Nucleus accumbens (tissue), 56 donors: Measurements from ENCODE around the gene UAP1L1.

ENCODE experiments used
- DNase-seq, 56 donors: peaks; one replicate each; lab custom pipeline; 2025; lab: John Stamatoyannopoulos, UW

The UAP1L1 gene

GRCh38 chr9:137070906-137071275 is 6.4 kb upstream of the UAP1L1 start:
- peak in 54 of 56 donors; percentile 54 to 95 (median 82) for DNase-seq

GRCh38 chr9:137071282-137071681 is 6.0 kb upstream of the UAP1L1 start:
- no peak for DNase-seq

GRCh38 chr9:137073992-137074399 is 3.3 kb upstream of the UAP1L1 start:
- DNase-seq, result no peak

- no peak for DNase-seq
These were observed 2.6 kb upstream of the UAP1L1 start for GRCh38 chr9:137074657-137075274.

- DNase-seq, result no peak
These were observed 2.0 kb upstream of the UAP1L1 start for GRCh38 chr9:137075275-137075775.

- peak in 1 of 56 donors; percentile 47 for DNase-seq
These were observed 694 bp upstream of the UAP1L1 start for GRCh38 chr9:137076636-137077009.

GRCh38 chr9:137077758-137078693 is 709 bp downstream of the UAP1L1 start:
- no peak for DNase-seq

- DNase-seq, result no peak
These were observed 1.5 kb downstream of the UAP1L1 start for GRCh38 chr9:137078701-137079400.

GRCh38 chr9:137079401-137079787 is 2.1 kb downstream of the UAP1L1 start:
- no peak for DNase-seq

GRCh38 chr9:137080260-137081122 is 3.2 kb downstream of the UAP1L1 start:
- DNase-seq, result no peak

- DNase-seq, result no peak
These were observed 5.1 kb downstream of the UAP1L1 start for GRCh38 chr9:137082222-137082924.

GRCh38 chr9:137082925-137083290 is 5.6 kb downstream of the UAP1L1 start:
- DNase-seq, result no peak

GRCh38 chr9:137083394-137084004 is 6.2 kb downstream of the UAP1L1 start:
- DNase-seq, result peak in 35 of 56 donors; percentile 26 to 86 (median 53)

- no peak for DNase-seq
These were observed 7.2 kb downstream of the UAP1L1 start for GRCh38 chr9:137084526-137084925.

GRCh38 chr9:137085920-137086530 is 8.7 kb downstream of the UAP1L1 start:
- peak in 4 of 56 donors; percentile 30 to 50 (median 42) for DNase-seq

GRCh38 chr9:137086531-137087408 is 9.5 kb downstream of the UAP1L1 start, which contains the start of gene MAN1B1:
Gene MAN1B1, plus strand, starts transcription at chr9:137086985. Its CDS starts 15 bp downstream, at chr9:137087000.
- DNase-seq, result peak; percentile 78 to 98 (median 96)

- DNase-seq, result no peak
These were observed 10.2 kb downstream of the UAP1L1 start for GRCh38 chr9:137087409-137087925.
